H1 (cell line): ENCODE results near the gene SV2C. TPM values are rescaled to one million over a fixed set of nuclear protein-coding genes. Genes with fewer than 3 reads are reported as not detected.

Experiments
- CTCF ChIA-PET: fragments of 300-600 bp; sonication (Branson Sonifier 250); formaldehyde crosslinking; loops from one replicate; lab custom pipeline; 2021; ENCODE audit not compliant: partially characterized antibody; lab: Charles Lee
- POLR2A ChIA-PET: fragments of 300-600 bp; sonication (Branson Sonifier 250); formaldehyde crosslinking; loops from one replicate; lab custom pipeline; 2021; ENCODE audit warnings: inconsistent platforms; ENCODE audit not compliant: partially characterized antibody; lab: Charles Lee
- DNase-seq, 2 experiments: peaks; one replicate each; pipeline versions ENCODE4 v3.0.0 to v3.0.0-alpha.2; 2010 to 2022; ENCODE audit warnings: low spot score in 2 of 2, low read depth in 1 of 2, mixed read lengths in 1 of 2
- FAIRE-seq: peaks from 2 replicates; lab custom pipeline; 2011; peaks lifted over from hg19 to GRCh38; lab: Jason Lieb, UNC
- H2AFZ ChIP-seq: 2 replicates; pipeline ENCODE4 v1.8.1; 2012; ENCODE audit warnings: low read length, inconsistent platforms
- H2AK5ac ChIP-seq: 2 replicates; pipeline ENCODE4 v1.6.1; 2013; ENCODE audit warnings: low read depth, low read length
- H2BK120ac ChIP-seq: replicated peaks from 2 replicates; pipeline ENCODE3; 2013; ENCODE audit warnings: low read depth, low read length, inconsistent platforms
- H2BK12ac ChIP-seq: 2 replicates; pipeline ENCODE4 v1.6.1; 2013; ENCODE audit warnings: low read depth, low read length
- H2BK15ac ChIP-seq: 2 replicates; pipeline ENCODE4 v1.6.1; 2013; ENCODE audit warnings: low read length
- H2BK20ac ChIP-seq: 2 replicates; pipeline ENCODE4 v1.6.1; 2013; ENCODE audit warnings: low read length
- H2BK5ac ChIP-seq: 2 replicates; pipeline ENCODE4 v1.6.1; 2013; ENCODE audit warnings: low read depth, low read length
- H3K14ac ChIP-seq: 2 replicates; pipeline ENCODE4 v1.6.1; 2013; ENCODE audit warnings: inconsistent platforms; ENCODE audit not compliant: insufficient read length
- H3K18ac ChIP-seq: 2 replicates; pipeline ENCODE4 v1.6.1; 2013; ENCODE audit warnings: low read length; ENCODE audit errors: extremely low read depth
- H3K23ac ChIP-seq: 2 replicates; pipeline ENCODE4 v1.6.1; 2013; ENCODE audit warnings: inconsistent platforms; ENCODE audit not compliant: insufficient read length
- H3K23me2 ChIP-seq: 2 replicates; pipeline ENCODE4 v1.6.1; 2013; ENCODE audit warnings: low read depth, low read length
- H3K27ac ChIP-seq: 2 replicates; pipeline ENCODE4 v1.6.1; 2011; ENCODE audit warnings: low read depth, low read length, inconsistent platforms
- H3K27me3 ChIP-seq, 4 experiments: replicated peaks in 1 of 4; 1 replicate in 1 of 4; 2 replicates in 3 of 4; pipeline versions ENCODE4 v1.6.1 to v1.8.1; 2011 to 2013; ENCODE audit warnings: low read length in 3 of 4, mild to moderate bottlenecking in 3 of 4, inconsistent platforms in 2 of 4, mixed read lengths in 2 of 4, moderate library complexity in 1 of 4; ENCODE audit not compliant: control insufficient read depth in 3 of 4, insufficient read depth in 3 of 4; ENCODE audit errors: extremely low read depth in 1 of 4
- H3K36me3 ChIP-seq, 4 experiments: 2 replicates each; pipeline versions ENCODE4 v1.6.1 to v1.8.1; 2011 to 2013; ENCODE audit warnings: mild to moderate bottlenecking in 4 of 4, low read length in 3 of 4, moderate library complexity in 2 of 4, control low read depth in 1 of 4, inconsistent platforms in 1 of 4; ENCODE audit not compliant: insufficient read depth in 4 of 4, control insufficient read depth in 2 of 4
- H3K4ac ChIP-seq: replicated peaks from 2 replicates; pipeline ENCODE3; 2013; ENCODE audit warnings: low read length, low read depth, mixed read lengths, inconsistent platforms; ENCODE audit not compliant: insufficient read length
- H3K4me1 ChIP-seq, 4 experiments: replicated peaks in 1 of 4; 1 replicate in 1 of 4; 2 replicates in 3 of 4; pipeline versions ENCODE4 v1.6.1 to v1.8.1; 2011 to 2013; ENCODE audit warnings: low read length in 3 of 4, inconsistent platforms in 2 of 4, mixed read lengths in 1 of 4; ENCODE audit not compliant: insufficient read depth in 4 of 4, control insufficient read depth in 3 of 4
- H3K4me2 ChIP-seq, 2 experiments: 2 replicates each; pipeline versions ENCODE4 v1.6.1 to v1.8.1; 2011 to 2013; ENCODE audit warnings: low read depth in 2 of 2, low read length in 2 of 2, control low read depth in 1 of 2, inconsistent platforms in 1 of 2, mild to moderate bottlenecking in 1 of 2; ENCODE audit not compliant: insufficient read depth in 1 of 2
- H3K4me3 ChIP-seq, 4 experiments: fragments of 200-600, 300-600 bp in 1 of 4; sonication (generic), shearing (Covaris generic), sonication (Bioruptor Twin) in 1 of 4; 2 replicates each; pipeline versions ENCODE4 v1.5.1 to v1.8.1; 2011 to 2016; ENCODE audit warnings: low read length in 4 of 4, low read depth in 3 of 4, control low read depth in 2 of 4, inconsistent platforms in 2 of 4, mild to moderate bottlenecking in 2 of 4, mixed read lengths in 1 of 4, moderate library complexity in 1 of 4; ENCODE audit not compliant: insufficient read depth in 2 of 4; ENCODE audit errors: extremely low read depth in 1 of 4
- H3K56ac ChIP-seq: replicated peaks from 2 replicates; pipeline ENCODE3; 2013; ENCODE audit warnings: low read depth, mild to moderate bottlenecking, mixed read lengths, low read length, inconsistent platforms; ENCODE audit not compliant: insufficient read length
- H3K79me1 ChIP-seq: 2 replicates; pipeline ENCODE4 v1.6.1; 2013; ENCODE audit warnings: low read depth, low read length, control low read depth
- H3K79me2 ChIP-seq, 2 experiments: 2 replicates each; pipeline versions ENCODE4 v1.6.1 to v1.8.1; 2012 to 2013; ENCODE audit warnings: low read length in 2 of 2, mild to moderate bottlenecking in 2 of 2, inconsistent platforms in 1 of 2; ENCODE audit not compliant: insufficient read depth in 2 of 2, control insufficient read depth in 1 of 2
- H3K9ac ChIP-seq, 4 experiments: replicated peaks in 1 of 4; 1 replicate in 1 of 4; 2 replicates in 3 of 4; pipeline versions ENCODE4 v1.6.1 to v1.8.1; 2011 to 2013; ENCODE audit warnings: low read depth in 3 of 4, low read length in 3 of 4, control low read depth in 2 of 4, mild to moderate bottlenecking in 2 of 4, moderate library complexity in 2 of 4, inconsistent platforms in 1 of 4; ENCODE audit errors: extremely low read depth in 1 of 4
- H3K9me3 ChIP-seq, 2 experiments: 2 replicates each; pipeline versions ENCODE4 v1.6.1 to v1.8.1; 2012 to 2013; ENCODE audit warnings: mild to moderate bottlenecking in 2 of 2, moderate library complexity in 2 of 2, control low read depth in 1 of 2, inconsistent platforms in 1 of 2, low read depth in 1 of 2, low read length in 1 of 2, mixed read lengths in 1 of 2; ENCODE audit not compliant: insufficient read depth in 2 of 2
- H4K20me1 ChIP-seq, 2 experiments: replicated peaks in 1 of 2; 2 replicates each; pipeline versions ENCODE3 to v1.8.1; 2011 to 2013; ENCODE audit warnings: inconsistent platforms in 2 of 2, low read length in 2 of 2, mild to moderate bottlenecking in 1 of 2; ENCODE audit not compliant: insufficient read depth in 2 of 2, control insufficient read depth in 1 of 2
- H4K5ac ChIP-seq: 2 replicates; pipeline ENCODE4 v1.6.1; 2013; ENCODE audit warnings: low read length, low read depth, mixed read lengths, inconsistent platforms; ENCODE audit not compliant: insufficient read length
- H4K8ac ChIP-seq: 2 replicates; pipeline ENCODE4 v1.8.0; 2013; ENCODE audit warnings: mild to moderate bottlenecking, moderate library complexity, low read length, inconsistent platforms; ENCODE audit not compliant: insufficient read depth; ENCODE audit errors: extremely low read depth
- H4K91ac ChIP-seq: replicated peaks from 2 replicates; pipeline ENCODE3; 2013; ENCODE audit warnings: low read length, mixed read lengths, inconsistent platforms; ENCODE audit not compliant: insufficient read length
- ASH2L ChIP-seq: fragments of 200-600, 300-600 bp; sonication (generic); IDR thresholded peaks from one replicate; pipeline ENCODE4 v1.7.1; 2017; ENCODE audit warnings: low read length
- CBX5 ChIP-seq: fragments of 300-800, 300-1000 bp; sonication (generic); IDR thresholded peaks from 2 replicates; pipeline ENCODE4 v1.7.1; 2016; ENCODE audit warnings: antibody characterized with exemption, low read length, low read depth
- KDM5A ChIP-seq: fragments of 200-600 bp; IDR thresholded peaks from 2 replicates; pipeline ENCODE4 v1.7.1; 2012; ENCODE audit warnings: mild to moderate bottlenecking, low read length, inconsistent platforms, mixed read lengths
- NRF1 ChIP-seq: IDR thresholded peaks from 2 replicates; pipeline ENCODE4 v1.6.1; 2011; ENCODE audit warnings: mild to moderate bottlenecking, low read depth, low read length, improper control_type of control experiment
- RXRA ChIP-seq: IDR thresholded peaks from 2 replicates; pipeline ENCODE4 v1.6.1; 2011; ENCODE audit warnings: low read depth, mild to moderate bottlenecking, low read length, moderate library complexity; ENCODE audit not compliant: insufficient read depth
- SIX5 ChIP-seq: IDR thresholded peaks from 2 replicates; pipeline ENCODE4 v1.6.1; 2011; ENCODE audit warnings: mild to moderate bottlenecking, low read depth, low read length
- SP2 ChIP-seq: IDR thresholded peaks from 2 replicates; pipeline ENCODE4 v1.6.1; 2012; ENCODE audit warnings: mild to moderate bottlenecking, low read length, inconsistent platforms
- TAF1 ChIP-seq: IDR thresholded peaks from 2 replicates; pipeline ENCODE4 v1.6.1; 2011; ENCODE audit warnings: mild to moderate bottlenecking, low read depth, low read length
- TBP ChIP-seq: IDR thresholded peaks from 2 replicates; pipeline ENCODE4 v1.6.1; 2011; ENCODE audit warnings: low read depth, low read length, improper control_type of control experiment
- WGBS, 2 experiments: shearing (Covaris generic) in 1 of 2; methylation state at CpG; one replicate each; pipeline versions ENCODE4 v1.1.6 to v1.1.7; 2013 to 2015; ENCODE audit warnings: low lambda C conversion rate in 2 of 2, mixed read lengths in 2 of 2, inconsistent platforms in 1 of 2, low coverage in 1 of 2, missing lambda C conversion rate in 1 of 2; ENCODE audit not compliant: insufficient replicate concordance in 2 of 2, insufficient coverage in 1 of 2, insufficient read length in 1 of 2; ENCODE audit errors: extremely low coverage in 1 of 2, missing lambda C conversion rate in 1 of 2; 5-methylcytosine and 5-hydroxymethylcytosine counted together
- polyA plus RNA-seq, 7 experiments: library from polyadenylated mRNA; depleted of rRNA in 3 of 7; stranded (reverse) in 5 of 7; unstranded in 2 of 7; fragments of >200 nt in 5 of 7; fragments of 200-250 nt in 2 of 7; gene quantifications; 1 replicate in 5 of 7; 2 replicates in 1 of 7; 4 replicates in 1 of 7; pipeline versions ENCODE4 v1.2.1 to v1.2.3, GENCODE V29; 2011 to 2013; ENCODE audit warnings: missing spikeins in 2 of 7, mixed read lengths in 2 of 7
- total RNA-seq: library from RNA; stranded (reverse); fragmentation: NEBNext Ultra II Directional; extraction: Animal tissue kit (Norgen Biotek cat#: 25700); gene quantifications from 2 replicates; pipeline ENCODE4 v1.2.1, GENCODE V29; 2021

SV2C gene
- total and polyA plus RNA-seq, 2 of the 8 experiments (the other 6 are each of a cell fraction or from before 2014, with no cell fraction given), result 0.08 to 0.24 TPM

DNA sequence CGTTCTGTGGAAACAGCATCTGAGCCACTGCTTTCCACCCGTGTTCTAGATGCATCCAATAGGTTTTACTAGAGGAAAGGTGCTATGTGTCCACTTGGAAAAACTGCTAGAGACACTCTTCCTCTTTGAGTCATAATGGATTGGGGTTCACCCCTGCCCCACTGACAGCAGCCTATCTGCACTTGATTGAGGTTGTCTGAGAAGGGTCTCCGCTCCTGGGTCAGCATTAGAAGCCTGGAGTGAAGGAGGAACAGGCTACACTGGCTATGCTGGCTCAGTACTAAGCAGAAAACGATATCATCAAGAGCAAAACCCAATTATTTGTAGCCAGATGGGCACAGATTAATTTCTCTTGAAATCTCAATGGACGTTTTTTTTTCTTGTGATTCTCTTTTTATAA lies 167.3 kb downstream of the SV2C start:
- Histone ChIP-seq H3K79me1 (no peaks in the 10 kb centered on the region), H2BK20ac (no peak overlapping the region), H2AK5ac (no peak overlapping the region), H3K9ac (no peak overlapping the region), H2BK120ac (no peak overlapping the region), H3K4me3 (no peak overlapping the region), H4K20me1 (no peaks in the 10 kb centered on the region), H2BK5ac (no peak overlapping the region), H3K36me3 (no peaks in the 10 kb centered on the region), H3K27ac (no peak overlapping the region), H4K5ac (no peak overlapping the region), H2AFZ (no peak overlapping the region), H3K4me2 (no peak overlapping the region), H3K23ac (no peak overlapping the region), H3K56ac (no peak overlapping the region), H2BK15ac (no peak overlapping the region), H3K18ac (no peak overlapping the region), H3K4me1 (no peaks in the 10 kb centered on the region; a peak in 1 of 7 replicates), H3K27me3 (no peaks in the 10 kb centered on the region), H3K4ac (no peak overlapping the region), H3K79me2 (no peaks in the 10 kb centered on the region), H4K8ac (no peak overlapping the region), H3K23me2 (no peaks in the 10 kb centered on the region; the same call in 1 of the 2 replicates), H3K14ac (no peak overlapping the region), H4K91ac (no peak overlapping the region), H2BK12ac (no peak overlapping the region), H3K9me3 (no peaks in the 10 kb centered on the region)
- no peak for DNase-seq
- ChIA-PET CTCF (interaction anchor here (3.1 kb wide), 1 partner anchor 176 kb away, joined by 9 read pairs; no protein-coding TSS in a partner anchor), POLR2A (interaction anchor here (0.6 kb wide), 1 partner anchor 231 kb away, joined by 3 read pairs; no protein-coding TSS in a partner anchor)
- TF ChIP-seq CBX5 (no peak), SP2 (no peak), KDM5A (no peak), TBP (no peak), NRF1 (no peak), ASH2L (no peak), TAF1 (no peak), SIX5 (no peak), RXRA (no peak)
- 91% methylated on average over 5 of the region's 5 CpGs; no CpG with 5 or more reads in 1 of the 2 experiments for WGBS, 2 experiments
- FAIRE-seq, result no peak
